Cerebellar nuclear complex (tissue), 1 donor: ENCODE measurements around the gene SLC7A6.
A peak's percentile ranks its signal among the peaks of the same experiment; 100 is the strongest.

Experiments used
- DNase-seq, 2 experiments: peaks; one replicate each; lab custom pipeline; 2025; lab: John Stamatoyannopoulos, UW

SLC7A6 gene

DNA sequence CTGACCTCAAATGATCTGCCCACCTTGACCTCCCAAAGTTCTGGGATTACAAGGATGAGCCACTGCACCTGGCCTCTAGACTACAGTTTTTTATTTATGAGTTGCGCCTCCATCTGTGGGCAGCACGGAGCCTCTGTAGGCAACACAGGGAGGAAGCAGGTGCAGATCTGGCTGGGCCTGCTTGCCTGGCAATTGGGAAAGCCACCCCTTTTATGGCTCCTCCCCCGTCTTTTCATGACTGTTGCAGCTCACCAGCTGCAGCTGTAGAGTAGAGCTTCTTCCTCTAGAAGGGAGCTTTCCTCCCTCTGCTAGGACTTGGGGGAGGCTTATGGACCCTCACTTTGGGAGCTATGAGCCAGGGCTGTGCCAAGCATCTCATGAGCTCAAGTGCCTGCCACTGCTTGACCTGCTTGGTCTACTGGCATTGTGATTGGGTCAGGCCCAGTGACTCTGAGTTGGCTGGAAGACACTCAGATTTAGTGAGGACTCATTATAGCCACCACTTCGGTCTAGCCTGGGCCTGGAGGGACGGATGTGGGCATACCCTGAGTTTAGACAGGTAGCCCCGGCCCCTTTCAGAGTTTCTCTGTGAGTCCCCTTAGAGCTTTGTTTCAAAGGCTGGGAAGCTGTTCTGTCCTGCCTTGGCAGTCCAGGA is 6.9 kb upstream of the SLC7A6 start:
- DNase-seq = no peak

DNA sequence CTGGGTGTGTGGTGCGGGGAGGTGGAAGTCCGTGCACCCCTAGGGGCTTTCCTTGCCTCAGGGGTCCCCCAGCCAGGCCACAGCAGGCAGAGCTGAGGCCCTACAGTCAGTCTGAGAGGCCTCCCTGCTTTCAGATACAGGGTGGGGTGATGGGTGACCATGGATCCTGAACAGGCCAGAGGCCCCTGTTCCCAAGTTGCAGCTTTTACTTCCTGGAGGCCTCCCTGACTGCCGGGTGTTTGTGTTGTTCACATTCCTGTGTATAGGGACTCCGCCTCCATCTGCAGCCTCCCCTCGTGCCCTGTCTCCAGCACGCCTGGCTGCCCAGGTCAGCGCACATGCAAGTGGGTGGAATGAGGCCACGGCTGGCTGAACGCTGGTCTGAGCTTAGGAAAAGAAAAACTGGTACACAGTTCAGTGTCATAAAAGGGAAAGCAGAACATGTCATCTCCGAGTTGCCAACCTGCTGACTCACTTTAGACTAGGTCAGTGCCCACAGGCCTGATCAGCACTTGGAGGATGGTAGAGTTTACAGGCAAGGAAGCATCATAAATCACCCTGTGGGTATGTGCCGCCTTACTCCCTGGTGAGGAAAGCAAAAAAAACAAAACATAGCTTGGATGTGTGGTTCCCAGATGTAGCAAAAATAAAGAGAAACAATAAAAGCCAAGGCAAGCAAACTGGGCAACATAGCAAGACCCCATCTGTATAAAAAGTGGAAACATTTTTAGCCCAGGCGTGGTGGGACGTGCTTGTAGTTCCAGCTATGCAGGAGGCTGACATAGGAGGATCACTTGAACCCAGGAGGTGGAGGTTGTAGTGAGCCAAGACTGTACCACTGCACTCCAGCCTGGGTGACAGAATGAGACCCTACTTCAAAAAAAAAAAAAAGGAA is 6.2 kb upstream of the SLC7A6 start:
- no peak for DNase-seq

- DNase-seq = peak; percentile 40 to 45
Measured at GRCh38 chr16:68259007-68259825, 5.1 kb upstream of the SLC7A6 start.

GRCh38 chr16:68263559-68264127 is 683 bp upstream of the SLC7A6 start:
- DNase-seq = no peak

- no peak for DNase-seq
Measured at GRCh38 chr16:68265078-68265920, 973 bp downstream of the SLC7A6 start.

DNA sequence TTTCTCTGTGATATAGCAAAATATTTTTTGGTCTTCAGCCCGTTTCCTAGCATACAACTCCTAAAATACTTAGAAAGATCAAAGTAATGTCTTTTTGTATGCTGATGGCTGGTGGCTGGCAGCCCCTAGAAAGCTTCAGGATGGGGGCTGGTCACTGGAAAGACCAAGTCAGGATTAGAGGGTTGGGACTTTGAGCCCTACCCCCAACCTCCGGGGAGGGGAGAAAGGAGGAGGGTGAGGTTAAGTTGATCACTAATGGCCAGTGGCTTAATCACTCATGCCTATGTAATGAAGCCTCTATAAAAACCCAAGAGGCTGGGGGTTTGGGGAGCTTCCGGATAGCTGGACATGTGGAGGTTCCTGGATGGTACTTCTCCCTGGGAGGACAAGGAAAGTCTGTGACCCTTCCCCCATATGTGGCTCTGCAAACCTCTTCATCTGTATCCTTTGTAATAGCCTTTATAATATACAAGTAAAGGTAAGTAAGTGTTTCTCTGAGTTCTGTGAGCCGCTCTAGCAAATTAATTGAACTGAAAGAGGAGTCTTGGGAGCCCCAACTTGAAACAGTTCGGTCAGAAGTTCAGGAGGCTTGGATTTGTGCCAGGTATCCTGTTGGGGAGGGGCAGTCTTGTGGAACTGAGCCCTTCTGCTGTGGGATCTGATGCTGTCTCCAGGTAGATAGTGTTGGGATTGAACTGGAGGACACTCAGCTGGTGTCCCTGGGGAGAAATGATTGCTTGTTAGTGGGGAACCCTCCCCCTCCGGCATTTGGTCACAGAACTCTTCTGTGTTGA is 3.5 kb downstream of the SLC7A6 start:
- DNase-seq = no peak

DNA sequence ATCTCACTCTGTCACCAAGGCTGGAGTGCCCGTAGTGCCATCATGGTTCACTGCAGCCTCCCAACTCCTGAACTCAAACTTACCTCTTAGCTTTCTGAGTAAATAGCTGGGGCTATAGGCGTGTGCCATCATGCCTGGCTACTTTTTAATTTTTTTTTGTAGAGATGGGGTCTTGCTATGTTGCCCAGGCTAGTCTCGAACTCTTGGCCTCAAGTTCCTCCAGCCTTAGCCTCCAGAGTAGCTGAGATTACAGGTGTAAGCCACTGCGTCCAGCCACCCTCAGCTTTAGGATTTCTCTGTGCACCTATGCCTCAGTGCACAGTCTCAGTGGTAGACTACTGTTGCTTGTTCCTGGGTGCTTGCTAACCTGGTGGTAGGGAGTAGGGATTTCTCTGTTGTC is 5.5 kb downstream of the SLC7A6 start:
- DNase-seq = no peak

DNA sequence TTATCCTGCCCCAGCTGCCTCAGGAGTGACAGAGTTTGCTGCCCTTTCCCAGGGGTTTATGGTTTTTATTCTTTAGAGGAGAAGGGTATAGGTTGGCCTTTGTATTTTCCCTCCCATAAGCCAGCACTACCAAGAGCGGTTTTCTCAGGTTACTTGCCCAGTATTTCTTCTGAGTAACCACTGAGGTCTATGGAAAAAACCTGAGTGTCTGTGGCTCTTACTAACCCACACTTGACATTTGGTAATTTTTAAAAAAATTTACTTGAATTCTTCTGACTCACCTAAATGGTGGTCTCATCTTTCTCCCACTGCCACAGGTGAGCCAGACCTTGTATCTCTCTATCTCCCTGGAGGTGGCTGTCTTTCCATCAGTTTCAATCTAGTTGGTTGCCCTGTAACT is 6.0 kb downstream of the SLC7A6 start:
- no peak for DNase-seq

DNA sequence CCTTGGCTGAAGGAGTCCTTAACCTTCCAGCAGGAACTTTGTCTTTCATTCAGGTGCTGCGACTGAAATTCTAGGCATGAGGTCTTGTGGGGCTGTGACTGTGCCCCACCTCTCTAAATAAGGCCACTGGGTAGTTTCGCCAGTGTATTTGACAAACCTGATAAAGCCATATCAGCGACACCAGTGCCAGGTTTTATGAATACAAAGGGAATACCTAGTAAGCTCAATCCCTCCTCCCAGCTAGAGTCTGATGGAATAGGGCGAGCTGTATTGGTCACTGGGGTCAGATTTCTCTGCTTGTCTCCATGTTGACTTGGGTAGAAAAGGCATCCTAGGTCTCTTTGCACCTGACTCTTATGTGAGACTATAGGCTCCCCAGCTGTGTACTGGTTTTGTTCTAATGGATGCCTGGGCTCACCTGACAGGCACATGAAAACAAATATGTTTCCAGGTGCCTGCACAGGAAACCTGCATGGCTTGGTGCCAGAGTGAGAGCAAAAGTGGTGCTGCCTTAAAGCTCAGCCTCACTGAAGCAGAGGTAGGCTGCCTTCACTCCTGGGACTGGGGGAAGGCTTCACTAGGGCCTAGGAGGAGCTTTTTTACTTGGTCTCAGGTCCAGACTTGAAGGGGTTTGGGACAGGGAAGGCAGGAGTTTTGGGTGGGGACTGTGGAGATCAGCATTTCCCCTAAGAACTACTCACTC is 8.3 kb downstream of the SLC7A6 start:
- no peak for DNase-seq

- DNase-seq = no peak
Measured at GRCh38 chr16:68273459-68273858, 9.1 kb downstream of the SLC7A6 start.

GRCh38 chr16:68273896-68274295 is 9.6 kb downstream of the SLC7A6 start:
- DNase-seq = no peak

DNA sequence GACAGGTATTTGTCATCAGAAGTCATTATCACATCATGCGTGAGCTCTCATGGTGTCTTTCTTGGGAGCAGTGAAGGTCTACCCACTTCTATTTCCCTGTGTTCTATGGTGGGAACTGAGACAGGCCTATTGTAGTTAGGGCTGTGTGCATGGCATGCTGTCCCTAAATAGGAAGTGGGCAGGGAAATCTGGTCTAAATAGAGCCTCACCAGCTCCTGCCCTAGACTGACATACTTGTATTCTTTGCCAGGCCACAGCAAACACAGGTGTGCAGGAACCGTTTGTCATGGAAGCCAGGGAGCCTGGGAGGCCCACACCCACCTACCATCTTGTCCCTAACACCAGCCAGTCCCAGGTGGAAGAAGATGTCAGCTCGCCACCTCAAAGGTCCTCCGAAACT is 10.1 kb downstream of the SLC7A6 start:
- no peak for DNase-seq

DNA sequence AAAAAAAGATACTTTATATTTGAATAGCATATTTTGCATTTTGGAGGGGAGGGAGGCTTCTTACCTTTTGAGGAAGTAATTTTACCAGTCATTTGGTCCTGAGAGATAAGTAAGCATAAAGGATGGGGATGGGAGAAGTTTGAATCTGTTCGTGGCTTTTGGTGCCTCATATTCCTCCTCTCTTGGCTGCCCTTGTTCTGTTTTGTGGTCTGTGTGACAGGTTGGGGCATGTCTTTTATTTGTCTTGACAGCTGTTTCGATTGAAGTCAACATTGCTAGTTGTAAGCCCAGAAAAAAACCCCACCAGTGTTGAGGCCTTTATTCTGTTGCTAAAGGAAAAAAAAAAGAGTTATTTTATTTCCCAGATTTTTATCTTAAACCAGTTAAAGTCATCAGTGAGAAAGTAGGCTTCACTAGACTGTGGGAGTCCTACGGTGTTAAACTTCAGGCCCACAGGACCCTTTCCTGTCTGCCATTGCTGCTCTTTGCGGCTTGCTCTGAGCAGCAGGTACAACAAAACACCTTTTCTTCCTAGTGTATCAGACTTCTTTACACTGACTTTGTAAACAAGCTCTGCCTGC is 11.4 kb downstream of the SLC7A6 start:
- no peak for DNase-seq

- DNase-seq = no peak
Measured at GRCh38 chr16:68276223-68276622, 11.9 kb downstream of the SLC7A6 start.

GRCh38 chr16:68279726-68280558 is 15.6 kb downstream of the SLC7A6 start:
- DNase-seq = no peak

DNA sequence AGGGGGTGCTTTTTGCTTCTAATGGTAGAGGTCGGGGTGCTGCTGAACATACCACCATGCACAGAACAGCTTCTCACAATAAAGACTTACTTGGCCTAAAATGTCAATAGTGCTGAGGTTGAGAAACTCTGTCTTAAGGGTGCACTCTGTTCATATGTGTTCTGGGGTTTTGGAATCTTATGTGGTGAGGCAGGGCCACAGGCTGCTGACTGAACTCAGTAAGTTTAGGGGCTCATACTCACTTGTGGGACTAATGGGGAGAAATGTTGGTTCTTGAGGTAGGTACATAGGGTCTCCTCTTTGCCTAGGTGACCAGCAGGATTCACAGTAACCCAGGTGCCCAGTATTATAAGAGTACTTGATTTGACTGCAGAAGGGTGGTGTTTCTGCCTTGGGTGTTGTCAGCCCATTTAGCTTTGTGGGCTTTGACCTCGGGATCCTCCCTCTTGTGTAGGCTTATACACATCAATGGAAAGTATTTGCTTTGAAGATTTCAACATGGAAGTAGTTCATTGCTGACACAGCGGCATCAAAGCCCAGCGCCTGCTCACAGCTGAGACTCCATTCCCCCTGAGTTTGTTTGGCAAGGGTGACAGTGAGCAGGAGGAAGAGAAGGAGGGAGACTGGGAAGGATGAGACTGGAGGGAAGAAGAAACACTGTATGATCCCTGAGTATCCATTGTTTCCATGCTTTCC is 17.2 kb downstream of the SLC7A6 start:
- no peak for DNase-seq

- DNase-seq = no peak
Measured at GRCh38 chr16:68282064-68282452, 17.7 kb downstream of the SLC7A6 start.

DNA sequence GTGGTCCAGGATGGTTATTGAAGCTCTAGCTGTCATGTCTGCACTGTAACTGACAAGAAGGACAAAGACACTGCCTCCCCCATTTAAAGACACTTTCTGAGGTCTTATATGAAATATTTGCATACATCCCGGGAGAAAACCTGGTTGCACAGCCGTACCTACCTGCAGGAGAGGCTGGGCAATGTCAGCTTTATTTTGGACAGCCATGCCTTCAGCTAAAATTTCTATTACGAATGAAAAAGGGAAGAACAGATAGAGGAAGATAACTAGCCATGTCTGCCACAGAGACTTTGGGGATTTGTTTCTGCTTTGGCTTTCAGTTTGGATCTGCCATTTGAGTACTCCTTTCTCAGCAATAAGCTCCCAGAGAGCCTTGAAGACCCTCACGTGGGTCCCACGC is 19.0 kb downstream of the SLC7A6 start:
- DNase-seq = no peak
